Inflammatory macrophage (primary cell): Measurements from ENCODE around the gene WDPCP.
A peak's percentile ranks its signal among the peaks of the same experiment; 100 is the strongest.
"Not testable (repeated sequence)": the region's sequence is repeated elsewhere in the genome, so short reads cannot be mapped to it uniquely, and the experiment has no call there.

Experiments
- DNase-seq, 2 donors: peaks; one replicate each; pipeline ENCODE4 v3.0.0-alpha.2; 2020 to 2022

The WDPCP gene

GRCh38 chr2:63225964-63226686 lies 362.2 kb downstream of the WDPCP start:
- DNase-seq: no peak

GRCh38 chr2:63218800-63219526 lies 369.3 kb downstream of the WDPCP start:
- no peak for DNase-seq

GRCh38 chr2:63195310-63195709 lies 393.0 kb downstream of the WDPCP start:
- no peak for DNase-seq

- no peak for DNase-seq
These were observed 394.1 kb downstream of the WDPCP start for GRCh38 chr2:63194175-63194574.

- DNase-seq: no peak
These were observed 395.1 kb downstream of the WDPCP start for GRCh38 chr2:63192889-63193774.

GRCh38 chr2:63192169-63192888 lies 395.9 kb downstream of the WDPCP start:
- DNase-seq: no peak

GRCh38 chr2:63189026-63189425 lies 399.3 kb downstream of the WDPCP start:
- no peak for DNase-seq

- no peak for DNase-seq
These were observed 401.9 kb downstream of the WDPCP start for GRCh38 chr2:63186331-63186730.

GRCh38 chr2:63163161-63163820 lies 425.0 kb downstream of the WDPCP start:
- DNase-seq: no peak

GRCh38 chr2:63159262-63159661 lies 429.0 kb downstream of the WDPCP start:
- no peak for DNase-seq

- DNase-seq: not testable (repeated sequence)
These were observed 451.6 kb downstream of the WDPCP start for GRCh38 chr2:63136683-63137082.

GRCh38 chr2:63132020-63132419 lies 456.3 kb downstream of the WDPCP start:
- DNase-seq: no peak

GRCh38 chr2:63131196-63131595 lies 457.1 kb downstream of the WDPCP start:
- no peak for DNase-seq

GRCh38 chr2:63127594-63127993 lies 460.7 kb downstream of the WDPCP start:
- DNase-seq: no peak

GRCh38 chr2:63124850-63125249 lies 463.4 kb downstream of the WDPCP start:
- DNase-seq: no peak

GRCh38 chr2:63124218-63124617 lies 464.1 kb downstream of the WDPCP start:
- DNase-seq: peak; percentile 56 to 84

GRCh38 chr2:63122921-63123320 lies 465.4 kb downstream of the WDPCP start:
- DNase-seq: no peak

- DNase-seq: no peak
These were observed 467.0 kb downstream of the WDPCP start for GRCh38 chr2:63121055-63121834.

GRCh38 chr2:63118821-63119220 lies 469.5 kb downstream of the WDPCP start:
- no peak for DNase-seq

- DNase-seq: no peak
These were observed 483.8 kb downstream of the WDPCP start for GRCh38 chr2:63104482-63104881.

- no peak for DNase-seq
These were observed 486.3 kb downstream of the WDPCP start for GRCh38 chr2:63101954-63102353.
